Right lobe of liver (tissue), 4 donors: Measurements from ENCODE around the gene OS9.
"Not testable (repeated sequence)": the region's sequence is repeated elsewhere in the genome, so short reads cannot be mapped to it uniquely, and the experiment has no call there.

Experiments used
- POLR2A ChIP-seq: fragments of 450-650 bp; IDR thresholded peaks from one replicate; pipeline ENCODE4 v1.6.1; 2017; ENCODE audit warnings: antibody characterized with exemption, mild to moderate bottlenecking
- TF ChIP-seq, protein P1 (sequence below), 4 donors: fragments of 200-600 bp in 3 of 4; fragments of 450-650 bp in 1 of 4; IDR thresholded peaks; one replicate each; pipeline versions ENCODE4 v1.5.1 to v1.8.0; 2016 to 2022; ENCODE audit warnings: antibody characterized with exemption in 4 of 4, mild to moderate bottlenecking in 2 of 4
- donor health status: DM: no; HTN: no; CAD: no.
- donor health status: DM: no; HTN: no; CAD: no.
- donor health status: DM: no; HTN: yes; CAD: no.

DNA sequence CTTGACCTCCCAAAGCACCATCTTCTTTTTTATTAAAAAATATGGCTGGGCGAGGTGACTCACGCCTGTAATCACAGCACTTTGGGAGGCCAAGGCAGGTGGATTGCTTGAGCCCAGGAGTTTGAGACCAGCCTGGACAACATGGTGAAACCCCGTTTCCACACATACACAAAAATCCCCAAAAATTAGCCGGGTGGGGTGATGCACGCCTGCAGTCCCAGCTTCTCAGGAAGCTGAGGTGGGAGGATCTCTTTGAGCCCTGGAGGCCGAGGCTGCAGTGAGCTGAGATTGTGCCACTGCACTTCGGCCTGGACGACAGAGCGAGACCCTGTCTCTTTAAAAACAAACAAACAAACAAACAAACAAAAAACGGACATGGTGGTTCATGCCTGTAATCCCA lies 24.2 kb upstream of the OS9 start:
- TF ChIP-seq, protein P1, sequence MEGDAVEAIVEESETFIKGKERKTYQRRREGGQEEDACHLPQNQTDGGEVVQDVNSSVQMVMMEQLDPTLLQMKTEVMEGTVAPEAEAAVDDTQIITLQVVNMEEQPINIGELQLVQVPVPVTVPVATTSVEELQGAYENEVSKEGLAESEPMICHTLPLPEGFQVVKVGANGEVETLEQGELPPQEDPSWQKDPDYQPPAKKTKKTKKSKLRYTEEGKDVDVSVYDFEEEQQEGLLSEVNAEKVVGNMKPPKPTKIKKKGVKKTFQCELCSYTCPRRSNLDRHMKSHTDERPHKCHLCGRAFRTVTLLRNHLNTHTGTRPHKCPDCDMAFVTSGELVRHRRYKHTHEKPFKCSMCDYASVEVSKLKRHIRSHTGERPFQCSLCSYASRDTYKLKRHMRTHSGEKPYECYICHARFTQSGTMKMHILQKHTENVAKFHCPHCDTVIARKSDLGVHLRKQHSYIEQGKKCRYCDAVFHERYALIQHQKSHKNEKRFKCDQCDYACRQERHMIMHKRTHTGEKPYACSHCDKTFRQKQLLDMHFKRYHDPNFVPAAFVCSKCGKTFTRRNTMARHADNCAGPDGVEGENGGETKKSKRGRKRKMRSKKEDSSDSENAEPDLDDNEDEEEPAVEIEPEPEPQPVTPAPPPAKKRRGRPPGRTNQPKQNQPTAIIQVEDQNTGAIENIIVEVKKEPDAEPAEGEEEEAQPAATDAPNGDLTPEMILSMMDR (IDR thresholded peaks at IDR 0.05), result not testable (repeated sequence)
- TF ChIP-seq POLR2A, result not testable (repeated sequence)
